ENCODE data around the gene CDK11B.

DNA sequence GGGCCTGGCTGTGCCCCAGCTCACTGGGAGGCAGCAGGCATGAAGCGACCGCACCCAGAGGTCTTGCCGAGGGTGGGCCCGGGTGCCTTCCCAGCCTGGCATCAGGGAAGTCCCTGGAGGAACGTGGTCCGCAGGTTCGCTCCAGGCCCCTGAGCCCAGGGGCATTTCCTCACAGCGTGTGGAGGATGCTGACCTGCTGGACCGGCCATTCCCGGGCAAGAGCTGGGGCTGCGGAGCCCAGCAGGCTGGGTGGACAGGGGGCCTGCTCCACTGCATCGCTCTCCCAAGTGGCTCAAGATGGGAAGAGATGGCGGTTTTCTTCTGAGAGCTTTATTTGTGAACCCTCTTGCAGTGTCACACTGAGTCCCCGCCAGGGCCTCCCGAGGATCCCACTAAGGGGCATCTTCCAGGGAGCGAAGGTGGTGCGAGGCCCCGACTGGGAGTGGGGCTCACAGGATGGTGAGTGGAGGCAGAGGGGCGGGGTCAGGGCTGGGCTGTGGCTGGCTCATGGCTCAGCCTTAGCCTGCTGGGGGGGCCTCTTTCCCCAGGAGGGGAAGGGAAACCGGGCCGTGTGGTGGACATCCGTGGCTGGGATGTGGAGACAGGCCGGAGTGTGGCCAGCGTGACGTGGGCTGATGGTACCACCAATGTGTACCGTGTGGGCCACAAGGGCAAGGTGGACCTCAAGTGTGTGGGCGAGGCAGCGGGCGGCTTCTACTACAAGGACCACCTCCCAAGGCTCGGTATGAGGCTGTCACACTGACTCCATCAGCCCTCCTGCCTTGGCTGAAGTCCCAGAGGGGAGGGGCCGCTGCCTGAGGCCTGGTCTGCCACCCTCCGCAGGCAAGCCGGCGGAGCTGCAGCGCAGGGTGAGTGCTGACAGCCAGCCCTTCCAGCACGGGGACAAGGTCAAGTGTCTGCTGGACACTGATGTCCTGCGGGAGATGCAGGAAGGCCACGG is 34.1 kb downstream of the CDK11B start:
- TF ChIP-seq, protein P1, sequence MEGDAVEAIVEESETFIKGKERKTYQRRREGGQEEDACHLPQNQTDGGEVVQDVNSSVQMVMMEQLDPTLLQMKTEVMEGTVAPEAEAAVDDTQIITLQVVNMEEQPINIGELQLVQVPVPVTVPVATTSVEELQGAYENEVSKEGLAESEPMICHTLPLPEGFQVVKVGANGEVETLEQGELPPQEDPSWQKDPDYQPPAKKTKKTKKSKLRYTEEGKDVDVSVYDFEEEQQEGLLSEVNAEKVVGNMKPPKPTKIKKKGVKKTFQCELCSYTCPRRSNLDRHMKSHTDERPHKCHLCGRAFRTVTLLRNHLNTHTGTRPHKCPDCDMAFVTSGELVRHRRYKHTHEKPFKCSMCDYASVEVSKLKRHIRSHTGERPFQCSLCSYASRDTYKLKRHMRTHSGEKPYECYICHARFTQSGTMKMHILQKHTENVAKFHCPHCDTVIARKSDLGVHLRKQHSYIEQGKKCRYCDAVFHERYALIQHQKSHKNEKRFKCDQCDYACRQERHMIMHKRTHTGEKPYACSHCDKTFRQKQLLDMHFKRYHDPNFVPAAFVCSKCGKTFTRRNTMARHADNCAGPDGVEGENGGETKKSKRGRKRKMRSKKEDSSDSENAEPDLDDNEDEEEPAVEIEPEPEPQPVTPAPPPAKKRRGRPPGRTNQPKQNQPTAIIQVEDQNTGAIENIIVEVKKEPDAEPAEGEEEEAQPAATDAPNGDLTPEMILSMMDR (IDR thresholded peaks at IDR 0.05): no peak
- no peak for TF ChIP-seq POLR2A (IDR thresholded peaks at IDR 0.05)

Data from thyroid gland (tissue), 4 donors.